GM19043 (cell line): Measurements from ENCODE around the gene SRXN1.

Source experiments
- ATAC-seq: cut with Tn5 transposase; IDR thresholded peaks from one replicate; pipeline ENCODE4 v1.9.1; 2021; ENCODE audit warnings: low read depth; ENCODE audit not compliant: unreplicated experiment

Gene SRXN1

GRCh38 chr20:675453-676314 is 22.7 kb upstream of the SRXN1 start, which contains the start of gene SCRT2:
SCRT2 (minus strand) TSS chr20:675802; CDS start chr20:675601, 201 bp downstream.
- ATAC-seq, result no peak

GRCh38 chr20:675033-675452 is 22.0 kb upstream of the SRXN1 start:
- ATAC-seq, result no peak

DNA sequence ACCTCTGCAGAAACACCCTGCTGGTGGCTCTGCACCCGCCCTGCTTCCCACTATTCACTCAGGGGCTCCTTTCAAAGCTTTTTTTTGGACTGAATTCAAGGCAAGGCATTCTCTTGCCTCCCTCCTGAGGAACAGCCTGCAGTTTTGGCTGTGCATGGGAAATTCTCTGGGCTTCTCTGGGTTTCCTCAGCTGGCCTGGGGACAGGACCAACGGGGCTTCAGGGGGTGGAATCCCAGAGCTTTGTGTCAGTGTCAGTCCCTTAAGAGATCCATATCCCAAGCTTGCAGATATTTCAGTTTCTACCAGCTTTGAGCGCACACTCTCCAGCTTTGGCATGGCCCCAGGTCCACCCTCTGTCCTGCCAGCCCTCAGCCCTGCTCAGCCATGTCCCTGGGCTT is 20.6 kb upstream of the SRXN1 start:
- ATAC-seq, result no peak

- ATAC-seq, result no peak
Observed at GRCh38 chr20:672963-673602, 20.1 kb upstream of the SRXN1 start.

- ATAC-seq, result no peak
Observed at GRCh38 chr20:671252-672030, 18.4 kb upstream of the SRXN1 start.

DNA sequence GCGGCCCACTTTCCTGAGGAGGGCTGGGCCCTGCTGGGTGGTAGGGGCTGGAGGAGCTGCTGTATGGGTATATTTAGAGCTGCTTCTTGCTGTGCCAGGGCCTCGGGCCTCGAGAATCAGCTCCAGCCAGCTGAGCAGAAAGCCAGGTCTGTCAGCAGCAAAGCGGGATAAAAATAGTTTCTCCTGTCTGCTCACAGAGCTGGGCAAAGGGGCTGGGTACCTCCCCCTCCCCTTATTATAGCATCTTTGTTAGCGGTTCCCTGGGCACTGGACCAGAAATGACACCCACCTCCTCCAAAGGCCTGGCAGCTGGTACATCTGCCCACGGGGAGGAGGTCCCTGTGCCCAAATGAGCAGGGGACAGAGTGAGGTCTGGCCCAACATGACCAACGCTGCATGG is 16.6 kb upstream of the SRXN1 start:
- ATAC-seq, result no peak

- ATAC-seq, result no peak
Observed at GRCh38 chr20:668638-669037, 15.6 kb upstream of the SRXN1 start.

DNA sequence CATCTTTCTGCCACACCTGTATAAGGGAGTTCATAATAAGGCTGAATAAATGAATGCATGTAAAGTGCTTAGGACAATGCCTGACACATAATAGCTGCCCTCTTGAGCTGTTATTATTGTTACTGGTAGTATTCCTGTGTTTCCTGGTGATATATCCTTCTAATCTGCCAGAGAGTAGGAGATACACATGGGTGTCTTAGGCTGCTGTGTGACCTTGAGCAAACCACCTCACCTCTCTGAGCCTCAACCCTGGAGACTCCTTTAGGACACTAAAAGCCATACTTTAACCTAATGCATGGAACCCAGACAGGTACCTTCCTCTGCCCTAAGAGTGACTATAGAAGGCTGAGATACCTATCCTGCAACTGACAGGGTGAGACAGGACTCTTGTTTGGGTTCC is 15.1 kb upstream of the SRXN1 start:
- ATAC-seq, result no peak

- no peak for ATAC-seq
Observed at GRCh38 chr20:667351-668034, 14.5 kb upstream of the SRXN1 start.

DNA sequence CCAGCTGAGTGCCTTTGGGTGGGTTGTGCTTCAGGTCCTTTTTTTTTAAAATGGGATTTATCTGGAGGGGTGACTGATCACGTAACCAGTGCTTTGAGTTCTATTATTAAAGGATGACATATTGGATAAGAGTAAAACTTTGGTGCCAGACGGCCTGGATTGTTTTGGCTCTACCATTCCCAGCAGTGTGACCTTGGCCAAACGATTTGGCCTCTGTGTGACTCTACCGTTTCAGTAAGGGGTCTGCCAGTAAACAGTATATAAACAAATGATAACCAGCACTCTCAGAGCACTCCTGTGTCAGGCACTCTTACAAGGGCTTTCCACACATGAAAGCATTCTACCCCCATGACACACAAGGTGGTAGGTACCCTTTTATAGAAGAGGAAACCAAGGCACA is 13.9 kb upstream of the SRXN1 start:
- ATAC-seq, result no peak

GRCh38 chr20:665276-665675 is 12.3 kb upstream of the SRXN1 start:
- ATAC-seq, result no peak

GRCh38 chr20:664576-664975 is 11.6 kb upstream of the SRXN1 start:
- ATAC-seq, result no peak

- ATAC-seq, result no peak
Observed at GRCh38 chr20:664151-664550, 11.2 kb upstream of the SRXN1 start.

DNA sequence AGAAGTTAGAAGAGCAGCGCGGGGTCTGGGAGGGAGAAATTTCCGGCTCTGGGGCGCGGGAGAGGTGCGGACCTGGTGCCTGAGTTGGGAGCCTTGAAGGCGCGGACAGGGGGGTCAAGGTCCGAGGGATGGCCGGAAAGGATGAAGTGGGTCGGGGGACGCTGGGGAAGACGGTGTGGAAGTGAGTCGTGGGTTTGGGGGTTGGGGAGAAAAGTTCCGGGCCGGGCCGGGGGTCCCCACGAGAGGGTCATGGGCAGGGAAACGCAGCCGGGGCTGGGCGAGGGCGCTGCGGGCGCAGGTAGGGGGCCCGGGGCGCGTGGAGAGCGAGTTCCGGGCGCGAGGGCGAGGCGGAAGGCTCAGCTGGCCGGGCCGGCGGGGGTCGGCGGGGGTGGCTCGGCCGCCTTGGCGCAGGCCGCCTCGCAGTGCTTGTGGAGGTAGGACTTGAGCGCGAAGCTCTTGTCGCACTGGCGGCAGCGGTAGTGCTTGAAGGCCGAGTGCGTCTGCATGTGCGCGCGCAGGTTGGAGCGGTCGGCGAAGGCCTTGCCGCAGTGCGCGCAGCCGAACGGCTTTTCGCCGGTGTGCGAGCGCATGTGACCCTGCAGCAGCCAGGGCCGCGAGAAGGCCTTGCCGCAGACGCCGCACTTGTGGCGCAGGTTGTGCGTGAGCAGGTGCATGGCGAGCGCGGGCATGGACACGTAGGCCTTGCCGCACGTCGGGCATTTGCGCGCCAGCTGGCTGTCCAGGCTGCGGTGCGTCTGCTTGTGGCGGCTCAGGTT is 10.5 kb upstream of the SRXN1 start:
- ATAC-seq, result no peak

GRCh38 chr20:662277-663192 is 9.5 kb upstream of the SRXN1 start:
- no peak for ATAC-seq

GRCh38 chr20:661474-662270 is 8.7 kb upstream of the SRXN1 start:
- no peak for ATAC-seq

DNA sequence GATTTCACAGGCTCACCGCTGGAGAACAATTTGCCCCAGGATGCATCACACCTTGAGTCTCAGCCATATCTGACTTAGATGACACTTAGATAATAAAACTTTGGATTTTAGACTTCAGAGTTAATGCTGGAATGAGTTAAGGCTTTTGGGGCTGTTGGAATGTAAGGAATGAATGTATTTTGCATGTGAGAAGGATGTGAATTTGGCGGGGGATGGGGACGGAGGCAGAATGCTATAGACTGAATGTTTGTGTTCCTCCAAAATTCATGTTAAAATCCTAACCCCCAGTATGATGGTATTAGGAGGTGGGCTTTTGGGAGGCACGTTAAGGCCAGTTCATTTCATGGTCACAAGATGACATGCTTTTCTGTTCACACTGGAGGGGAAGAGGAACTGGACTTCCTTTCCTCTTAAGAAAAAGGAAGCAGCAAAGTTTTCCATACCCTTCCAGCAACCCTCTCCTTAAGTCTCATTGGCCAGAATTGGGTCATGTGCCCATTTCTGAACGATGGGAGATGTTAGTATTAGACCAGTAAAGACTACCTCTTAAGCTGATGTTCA is 5.8 kb upstream of the SRXN1 start:
- no peak for ATAC-seq

DNA sequence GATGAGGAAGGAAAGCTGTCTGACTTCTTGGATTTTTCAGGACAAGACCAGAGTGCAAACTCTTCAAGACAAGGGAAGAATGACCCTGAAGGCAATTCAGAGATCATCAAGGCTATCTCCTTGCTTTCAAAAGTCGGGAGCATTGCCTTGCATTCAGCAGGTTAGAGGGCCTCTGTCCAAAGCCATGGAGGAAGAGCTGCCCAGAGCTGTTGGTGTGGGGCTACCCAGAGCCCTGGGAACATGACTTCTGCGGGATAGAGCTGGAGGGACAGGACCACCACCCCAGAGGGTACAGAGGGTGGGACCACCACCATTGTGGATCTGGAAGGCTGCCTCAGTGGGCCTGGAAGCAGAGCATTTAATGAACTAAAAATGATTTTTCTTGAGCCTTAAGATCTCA is 5.2 kb upstream of the SRXN1 start:
- no peak for ATAC-seq
